ENCODE data around the gene LSAMP.

Gene LSAMP

DNA sequence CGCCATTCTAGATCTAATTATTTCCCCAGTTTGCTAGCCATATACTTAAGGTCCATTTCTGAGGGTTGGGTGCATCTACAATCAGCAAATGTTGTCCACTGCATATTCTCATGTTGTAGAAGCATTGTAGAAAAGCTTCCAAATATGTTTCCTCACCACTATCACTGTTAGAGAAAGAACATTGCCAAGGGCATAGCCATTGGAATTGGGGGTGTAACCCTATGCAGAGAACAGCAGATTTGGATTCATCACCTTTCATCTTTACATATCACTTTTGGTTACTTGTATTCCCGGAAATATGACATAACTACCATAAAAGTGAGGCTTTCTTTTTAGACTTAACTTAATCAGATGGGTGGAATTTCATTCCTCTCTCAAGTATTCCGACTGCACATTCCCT, 203.6 kb downstream of the LSAMP start:
- no peak for DNase-seq (ENCODE audit: low read depth)
- no peak overlapping the region for H3K4me3 ChIP-seq (ENCODE audit: low read depth, low read length)
- TF ChIP-seq, protein P1, sequence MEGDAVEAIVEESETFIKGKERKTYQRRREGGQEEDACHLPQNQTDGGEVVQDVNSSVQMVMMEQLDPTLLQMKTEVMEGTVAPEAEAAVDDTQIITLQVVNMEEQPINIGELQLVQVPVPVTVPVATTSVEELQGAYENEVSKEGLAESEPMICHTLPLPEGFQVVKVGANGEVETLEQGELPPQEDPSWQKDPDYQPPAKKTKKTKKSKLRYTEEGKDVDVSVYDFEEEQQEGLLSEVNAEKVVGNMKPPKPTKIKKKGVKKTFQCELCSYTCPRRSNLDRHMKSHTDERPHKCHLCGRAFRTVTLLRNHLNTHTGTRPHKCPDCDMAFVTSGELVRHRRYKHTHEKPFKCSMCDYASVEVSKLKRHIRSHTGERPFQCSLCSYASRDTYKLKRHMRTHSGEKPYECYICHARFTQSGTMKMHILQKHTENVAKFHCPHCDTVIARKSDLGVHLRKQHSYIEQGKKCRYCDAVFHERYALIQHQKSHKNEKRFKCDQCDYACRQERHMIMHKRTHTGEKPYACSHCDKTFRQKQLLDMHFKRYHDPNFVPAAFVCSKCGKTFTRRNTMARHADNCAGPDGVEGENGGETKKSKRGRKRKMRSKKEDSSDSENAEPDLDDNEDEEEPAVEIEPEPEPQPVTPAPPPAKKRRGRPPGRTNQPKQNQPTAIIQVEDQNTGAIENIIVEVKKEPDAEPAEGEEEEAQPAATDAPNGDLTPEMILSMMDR (IDR thresholded peaks at IDR 0.05; ENCODE audit: insufficient read depth, low read depth, low read length, missing control alignments), result no peak

DNA sequence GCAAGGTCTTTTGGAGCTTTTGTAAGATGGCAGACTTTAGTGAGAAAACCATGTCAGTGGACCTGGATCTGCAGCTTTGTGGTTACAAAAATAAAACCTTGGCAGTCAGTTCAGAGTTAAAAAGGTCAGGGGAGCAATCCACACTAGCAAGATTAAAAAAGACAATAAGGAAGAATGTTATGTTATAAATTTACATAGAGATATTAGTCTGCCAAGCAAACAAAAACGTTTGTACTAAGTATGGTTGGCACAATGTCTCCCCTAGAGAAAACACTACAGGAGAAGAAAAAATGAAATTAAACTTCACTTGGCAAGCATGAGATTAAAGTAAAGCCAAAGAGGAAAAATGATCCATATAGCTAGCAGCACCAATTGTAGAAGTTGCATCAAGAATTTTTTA, 205.0 kb downstream of the LSAMP start:
- no peak overlapping the region for H3K4me3 ChIP-seq (ENCODE audit: low read depth, low read length)
- DNase-seq (ENCODE audit: low read depth), result no peak
- TF ChIP-seq, protein P1 (IDR thresholded peaks at IDR 0.05; ENCODE audit: insufficient read depth, low read depth, low read length, missing control alignments), result no peak

DNA sequence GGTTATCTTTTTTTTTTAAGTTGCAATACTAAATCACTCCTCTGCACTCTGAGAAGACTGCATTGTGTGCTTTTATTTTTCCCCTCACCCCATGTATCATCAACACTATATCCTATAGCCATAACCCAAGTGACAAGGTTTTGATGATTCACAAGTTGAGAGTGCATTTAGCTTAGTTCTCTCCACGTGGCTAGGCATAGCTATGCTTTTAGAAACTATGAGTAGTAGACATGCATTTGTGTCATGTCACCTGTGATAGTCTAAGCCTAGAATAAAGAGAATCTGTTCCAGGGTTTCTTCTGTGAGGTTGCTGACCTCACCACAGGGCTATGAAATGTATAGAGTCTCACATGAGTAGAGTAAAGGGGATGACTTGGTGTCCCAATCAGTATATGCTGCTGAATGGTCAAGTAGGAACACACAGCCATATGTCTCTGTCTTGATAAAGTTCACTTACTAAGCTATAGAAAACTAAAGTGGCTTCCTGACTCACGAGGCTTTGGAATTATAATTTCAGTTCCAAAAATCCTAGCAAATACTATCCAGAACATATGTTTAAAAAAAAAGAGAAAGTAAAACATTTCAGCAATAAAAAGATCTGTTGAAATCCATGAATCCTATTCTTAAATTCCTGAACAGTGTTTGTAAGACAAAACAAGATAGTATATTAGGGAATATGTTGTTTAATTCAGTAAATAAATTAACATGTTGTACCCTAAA, 206.3 kb downstream of the LSAMP start:
- H3K4me3 ChIP-seq (ENCODE audit: low read depth, low read length), result no peak overlapping the region
- TF ChIP-seq, protein P1 (IDR thresholded peaks at IDR 0.05; ENCODE audit: insufficient read depth, low read depth, low read length, missing control alignments), result no peak
- no peak for DNase-seq (ENCODE audit: low read depth)

DNA sequence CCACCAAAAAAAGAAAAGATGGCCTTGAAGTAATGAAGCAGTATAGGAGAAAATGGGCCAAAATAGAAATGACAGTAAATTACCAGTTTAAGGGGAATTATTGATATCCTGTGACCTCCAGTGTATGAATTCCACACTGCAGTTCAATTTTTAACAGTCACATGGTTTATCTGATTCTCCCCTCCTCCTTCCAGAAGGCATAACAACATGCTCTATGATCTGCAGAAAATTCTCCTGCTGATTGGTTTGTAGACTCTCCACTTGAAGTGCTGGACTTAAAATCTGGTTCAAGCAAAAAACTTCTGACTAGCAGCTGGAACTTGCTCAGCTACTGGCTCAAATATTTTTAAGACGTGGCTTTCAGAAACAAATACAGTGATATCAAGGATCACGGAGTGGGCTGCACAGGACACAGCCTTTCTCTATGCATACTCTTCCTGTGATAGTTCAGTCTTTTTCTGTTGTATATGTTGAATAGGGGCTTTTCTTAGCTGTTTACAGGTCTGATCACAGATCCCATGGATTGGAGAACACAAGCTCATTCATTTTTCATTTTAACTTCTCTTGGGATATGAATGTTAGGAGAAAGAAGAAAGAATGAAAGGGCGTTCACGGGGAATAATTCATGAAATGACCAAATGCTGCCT, 211.5 kb downstream of the LSAMP start:
- no peak overlapping the region for H3K4me3 ChIP-seq (ENCODE audit: low read depth, low read length)
- no peak for DNase-seq (ENCODE audit: low read depth)
- TF ChIP-seq, protein P1 (IDR thresholded peaks at IDR 0.05; ENCODE audit: insufficient read depth, low read depth, low read length, missing control alignments), result no peak

DNA sequence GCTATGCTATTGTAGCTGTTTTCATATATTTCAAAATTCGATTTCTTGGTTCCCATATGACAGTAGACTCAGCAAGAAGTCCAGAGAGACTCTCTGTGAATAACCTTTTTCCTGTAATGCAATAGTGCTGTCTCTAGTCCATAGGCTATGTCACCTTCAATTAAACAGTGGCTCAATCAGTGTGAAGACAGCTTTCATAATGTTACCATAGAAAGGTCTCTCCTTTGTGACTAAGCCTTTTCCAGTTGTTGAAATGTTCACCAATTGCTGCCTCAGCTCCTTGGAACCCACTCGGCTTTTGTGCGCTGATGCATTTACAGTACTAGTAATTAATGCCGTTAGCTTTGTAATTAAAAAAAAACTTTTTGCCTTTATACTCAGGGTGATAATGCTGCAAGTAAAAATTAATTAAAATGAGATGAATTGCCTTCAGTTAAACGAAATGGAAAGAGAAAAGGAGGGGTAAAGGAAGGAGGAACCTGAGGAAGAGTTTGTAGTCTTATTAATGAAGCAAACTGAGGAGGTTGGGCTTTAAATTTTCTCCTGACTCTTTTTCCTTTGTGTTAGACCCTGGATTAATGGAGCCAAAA, 214.8 kb downstream of the LSAMP start:
- H3K4me3 ChIP-seq (ENCODE audit: low read depth, low read length), result no peak overlapping the region
- no peak for DNase-seq (ENCODE audit: low read depth)
- TF ChIP-seq, protein P1 (IDR thresholded peaks at IDR 0.05; ENCODE audit: insufficient read depth, low read depth, low read length, missing control alignments), result no peak

DNA sequence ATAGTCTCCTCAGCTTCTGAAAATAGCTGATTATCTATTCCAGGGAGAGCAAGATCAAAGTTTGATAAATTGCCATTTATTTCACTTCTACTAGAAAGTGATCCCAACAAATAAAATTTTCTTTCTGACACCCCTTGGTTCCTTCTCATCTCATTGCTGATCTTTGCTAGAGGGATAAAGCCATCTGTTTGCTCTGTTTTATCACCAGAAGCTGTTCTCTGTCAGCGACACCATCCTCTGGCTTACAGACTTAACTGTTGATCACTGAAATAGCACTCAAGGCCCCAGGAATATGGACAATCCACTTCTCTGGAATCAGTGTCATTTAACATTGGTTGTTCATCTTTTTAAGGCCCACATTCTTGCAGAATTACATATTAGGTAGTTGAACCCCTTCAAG, 219.0 kb downstream of the LSAMP start:
- no peak overlapping the region for H3K4me3 ChIP-seq (ENCODE audit: low read depth, low read length)
- TF ChIP-seq, protein P1 (IDR thresholded peaks at IDR 0.05; ENCODE audit: insufficient read depth, low read depth, low read length, missing control alignments), result no peak
- no peak for DNase-seq (ENCODE audit: low read depth)
